ENCODE results near the gene RPL19.

RPL19 gene

DNA sequence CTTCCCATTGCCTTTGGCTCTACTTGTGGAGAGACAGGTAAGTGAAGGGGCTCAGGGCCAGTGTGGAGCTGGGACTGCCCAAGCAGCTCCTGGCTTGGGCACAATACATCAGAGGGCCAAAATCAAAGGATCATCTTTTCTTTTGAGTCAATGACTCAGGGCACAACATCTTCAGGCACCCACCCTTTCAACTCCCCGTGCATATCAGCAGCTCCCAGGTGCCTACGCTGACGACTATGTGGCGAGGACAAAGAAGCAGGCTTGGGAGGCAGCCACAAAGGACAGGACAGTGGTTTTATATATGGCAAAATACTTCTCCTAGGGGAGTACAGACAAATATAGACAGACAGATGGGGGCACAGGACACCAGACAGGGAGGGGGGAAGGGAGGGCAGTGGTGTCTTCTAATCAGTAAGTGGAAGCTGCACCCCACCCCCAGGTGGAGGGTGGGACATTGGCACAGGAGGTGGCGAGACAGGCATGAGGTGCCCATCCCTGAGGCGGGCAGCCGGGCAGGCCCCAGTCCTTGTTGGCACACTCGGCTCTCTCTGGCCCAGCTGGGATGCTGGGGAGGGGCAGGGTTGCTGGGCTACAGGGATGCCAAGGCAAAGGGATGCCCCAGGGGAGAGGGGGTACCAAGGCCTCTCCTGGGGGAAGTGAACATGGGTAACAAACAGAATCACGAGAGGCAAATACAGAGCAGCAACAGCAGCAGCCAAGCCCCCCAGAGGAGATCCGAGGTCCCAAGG, 26.4 kb upstream of the RPL19 start:
- no peak for DNase-seq

DNA sequence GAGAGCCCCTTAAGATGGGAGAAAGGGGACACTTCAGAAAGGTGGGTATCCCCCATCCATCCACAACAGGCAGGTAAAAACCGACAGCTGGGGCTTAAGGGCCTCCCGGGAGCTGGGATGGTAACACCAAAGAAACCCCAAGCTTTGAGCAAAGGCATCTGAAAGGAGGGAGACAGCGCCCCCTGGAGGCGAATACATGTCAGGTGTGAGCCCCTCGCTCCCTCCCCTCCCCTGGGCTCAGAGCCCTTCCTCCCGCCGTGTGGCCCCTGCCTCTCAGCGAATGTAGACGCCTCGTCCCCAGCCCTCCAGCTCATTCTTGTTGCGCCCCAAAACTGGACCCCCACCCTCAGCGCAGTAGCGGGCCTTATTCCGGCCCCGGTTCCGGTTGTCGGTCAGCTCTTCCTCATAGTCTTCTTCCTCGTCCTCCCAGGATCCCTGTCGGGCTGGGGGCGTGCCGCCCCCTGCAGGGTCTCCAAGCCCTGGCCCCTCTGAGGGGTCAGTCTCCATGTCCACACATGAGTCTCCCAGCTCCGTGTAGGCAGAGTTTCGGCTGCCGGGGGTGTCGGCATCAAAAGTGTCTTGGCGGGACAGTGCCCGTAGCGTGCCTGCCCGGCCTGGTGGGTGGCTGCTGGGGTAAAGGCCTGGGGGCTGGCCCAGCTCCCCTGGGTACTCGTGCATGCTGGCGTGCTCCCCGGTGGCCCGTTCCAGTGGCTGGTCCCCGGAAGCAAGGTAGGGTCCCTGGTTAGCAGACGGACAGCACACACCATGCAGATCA, 25.0 kb upstream of the RPL19 start:
- DNase-seq = peak; percentile 78

DNA sequence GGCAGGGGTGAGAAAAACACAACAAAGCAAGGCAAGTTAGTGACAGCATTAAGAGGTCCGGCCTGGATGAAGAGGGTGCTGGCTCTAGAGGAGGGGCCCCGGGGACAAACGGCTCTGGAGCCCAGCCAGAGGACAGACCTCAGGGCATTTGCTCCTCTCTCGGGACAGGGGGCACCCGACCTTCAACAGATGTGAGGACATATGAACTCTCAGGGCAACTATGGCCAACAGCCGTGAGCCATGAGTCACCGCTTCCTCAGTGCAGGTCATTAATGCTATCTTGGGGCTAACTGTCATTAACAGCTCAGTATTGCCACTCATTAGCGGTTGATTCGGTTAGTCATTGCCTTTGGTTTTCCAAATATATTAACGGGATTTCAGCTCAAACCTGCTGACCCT, 24.4 kb upstream of the RPL19 start:
- no peak for DNase-seq

DNA sequence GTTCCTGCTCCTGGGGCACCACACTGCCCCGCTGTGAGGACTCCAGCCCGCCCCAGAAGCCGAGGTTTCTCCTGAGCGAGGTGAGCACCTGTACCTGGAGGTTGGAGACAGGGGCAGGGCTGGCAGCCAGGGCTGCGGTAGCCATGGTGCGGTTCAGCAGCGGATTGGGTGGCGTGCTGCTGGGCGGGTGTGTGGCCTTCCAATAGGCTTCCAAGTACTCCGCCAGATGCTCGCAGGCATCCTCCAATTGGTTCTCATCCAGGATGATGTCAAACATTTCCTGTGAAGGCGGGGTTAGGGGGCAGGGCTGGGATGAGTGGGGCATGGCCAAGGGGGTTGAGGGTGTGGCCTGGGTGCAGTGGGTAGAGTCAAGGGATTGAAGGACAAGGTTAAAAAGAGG, 22.8 kb upstream of the RPL19 start:
- DNase-seq = no peak

DNA sequence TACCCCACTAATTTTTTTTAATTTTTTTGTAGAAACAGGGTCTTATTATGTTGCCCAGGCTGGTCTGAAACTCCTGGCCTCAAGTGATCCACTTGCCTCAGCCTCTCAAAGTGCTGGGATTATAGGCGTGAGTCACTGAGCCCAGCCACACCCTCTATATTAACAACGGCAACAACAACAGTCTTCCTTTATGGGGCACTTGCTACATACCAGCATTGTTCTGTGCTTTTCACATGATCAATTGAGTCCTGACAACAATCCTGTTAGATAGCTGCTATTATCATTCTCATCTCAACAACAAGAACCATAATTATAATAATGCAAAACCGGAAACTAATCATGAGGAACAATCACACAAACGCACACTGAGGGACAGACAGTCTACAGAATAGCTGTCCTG, 21.5 kb upstream of the RPL19 start:
- no peak for DNase-seq

DNA sequence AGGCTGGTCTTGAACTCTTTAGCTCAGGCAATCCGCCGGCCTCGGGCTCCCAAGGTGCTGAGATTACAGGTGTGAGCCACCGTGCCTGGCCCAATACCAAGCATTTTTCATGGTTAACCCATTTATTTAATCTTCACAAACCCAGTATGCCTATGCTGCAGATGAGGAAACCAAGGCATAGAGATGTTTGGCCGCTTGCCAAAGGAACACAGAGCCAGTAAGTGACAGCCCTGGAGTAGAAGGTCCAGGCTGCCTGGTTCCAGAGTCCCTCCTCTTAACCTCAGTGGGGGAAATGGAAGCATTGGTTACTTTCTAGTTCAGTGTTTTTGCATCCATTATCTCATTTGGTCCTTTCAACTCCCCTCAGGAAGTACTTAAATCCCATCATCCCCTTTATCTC, 18.8 kb upstream of the RPL19 start:
- no peak for DNase-seq

DNA sequence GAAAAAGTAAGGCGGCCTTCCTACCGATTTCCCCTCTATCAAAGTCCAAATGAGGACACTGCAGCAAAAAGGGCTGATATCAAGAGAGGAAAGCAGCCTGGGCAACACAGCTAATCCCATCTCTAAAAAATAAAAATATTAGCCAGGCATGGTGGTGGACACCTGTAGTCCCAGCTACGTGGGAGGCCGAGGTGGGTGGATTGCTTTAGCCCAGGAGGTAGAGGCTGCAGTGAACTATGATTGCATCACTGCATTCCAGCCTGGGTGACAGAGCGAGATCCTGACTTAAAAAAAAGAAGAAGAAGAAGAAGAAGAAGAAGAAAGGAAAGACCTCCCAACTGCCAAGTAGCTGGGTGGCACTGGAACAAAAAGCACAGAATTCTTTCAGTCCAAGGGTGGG, 17.0 kb upstream of the RPL19 start:
- no peak for DNase-seq

DNA sequence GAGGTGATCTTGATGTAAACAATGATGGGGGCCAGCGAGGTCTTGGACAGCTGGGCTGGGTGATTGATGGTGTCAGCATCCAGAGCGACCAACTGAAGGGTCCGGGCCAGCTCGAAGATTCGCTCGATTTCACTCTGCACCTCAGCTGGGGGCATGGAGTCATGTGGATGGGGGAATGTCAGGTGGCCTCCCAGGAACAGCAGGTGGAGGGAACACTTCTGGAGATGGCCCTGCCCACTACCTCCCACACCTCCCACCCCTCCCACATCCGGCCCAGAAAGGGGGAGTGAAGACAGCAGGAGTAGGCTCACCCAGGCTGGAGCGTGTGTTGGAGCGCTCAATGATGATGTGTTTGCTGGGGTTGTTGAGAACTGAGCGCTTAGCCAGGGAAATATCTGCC, 16.4 kb upstream of the RPL19 start:
- DNase-seq = no peak

DNA sequence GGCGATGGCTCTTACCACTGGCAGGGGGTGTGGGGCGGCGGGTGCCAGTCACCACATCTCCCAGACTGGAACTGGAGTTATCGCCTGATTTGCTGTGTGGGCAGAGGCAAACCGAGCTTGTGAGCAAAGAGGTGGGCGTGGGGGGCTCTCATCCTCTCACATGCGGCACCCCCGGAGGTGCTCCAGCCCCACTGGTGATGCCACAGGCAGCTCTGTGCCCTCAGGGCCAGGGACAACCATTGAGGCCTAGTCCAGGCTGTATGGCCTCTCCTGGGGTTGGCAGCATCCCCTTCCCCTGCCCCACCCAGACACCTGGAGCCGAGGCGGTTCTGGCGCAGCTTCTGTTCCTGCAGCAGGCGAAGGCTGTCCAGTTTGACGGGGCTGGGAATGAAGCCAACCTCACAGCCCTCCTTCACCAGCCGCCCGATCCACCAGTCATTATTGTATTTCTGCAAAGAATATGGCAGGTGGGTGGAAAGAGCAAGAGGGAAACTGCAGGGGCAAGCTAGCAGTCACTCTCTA, 13.5 kb upstream of the RPL19 start:
- DNase-seq = no peak

DNA sequence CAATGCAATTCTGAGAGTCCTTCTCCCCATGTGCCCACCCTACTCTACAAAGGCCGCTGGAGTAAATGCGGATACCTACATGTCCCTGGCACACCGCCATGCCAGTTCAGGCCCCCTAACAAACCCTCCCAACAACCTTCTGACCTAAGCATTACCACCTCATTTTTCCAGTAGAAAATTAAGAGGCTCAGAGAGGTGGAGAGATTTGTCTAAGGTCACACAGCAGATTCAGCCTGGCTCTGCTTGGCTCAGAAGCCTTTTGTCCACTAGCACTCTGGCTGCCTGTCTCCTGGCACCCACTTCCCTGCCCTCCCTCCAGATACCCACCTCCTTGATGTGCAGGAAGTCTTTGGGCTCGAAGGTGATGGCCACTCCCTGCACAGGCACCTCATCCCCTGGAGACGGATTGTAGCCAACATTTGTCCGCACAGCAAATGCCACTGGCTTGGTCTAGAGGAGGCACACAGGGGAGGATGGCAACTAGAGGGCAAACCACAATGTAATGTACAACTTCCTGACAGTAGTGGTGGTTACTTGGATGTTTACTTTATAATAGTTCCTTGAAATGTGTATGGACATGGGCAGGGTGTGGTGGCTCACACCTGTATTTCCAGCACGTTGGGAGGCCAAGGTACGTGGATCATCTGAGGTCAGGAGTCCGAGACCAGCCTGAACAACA, 12.8 kb upstream of the RPL19 start:
- no peak for DNase-seq

DNA sequence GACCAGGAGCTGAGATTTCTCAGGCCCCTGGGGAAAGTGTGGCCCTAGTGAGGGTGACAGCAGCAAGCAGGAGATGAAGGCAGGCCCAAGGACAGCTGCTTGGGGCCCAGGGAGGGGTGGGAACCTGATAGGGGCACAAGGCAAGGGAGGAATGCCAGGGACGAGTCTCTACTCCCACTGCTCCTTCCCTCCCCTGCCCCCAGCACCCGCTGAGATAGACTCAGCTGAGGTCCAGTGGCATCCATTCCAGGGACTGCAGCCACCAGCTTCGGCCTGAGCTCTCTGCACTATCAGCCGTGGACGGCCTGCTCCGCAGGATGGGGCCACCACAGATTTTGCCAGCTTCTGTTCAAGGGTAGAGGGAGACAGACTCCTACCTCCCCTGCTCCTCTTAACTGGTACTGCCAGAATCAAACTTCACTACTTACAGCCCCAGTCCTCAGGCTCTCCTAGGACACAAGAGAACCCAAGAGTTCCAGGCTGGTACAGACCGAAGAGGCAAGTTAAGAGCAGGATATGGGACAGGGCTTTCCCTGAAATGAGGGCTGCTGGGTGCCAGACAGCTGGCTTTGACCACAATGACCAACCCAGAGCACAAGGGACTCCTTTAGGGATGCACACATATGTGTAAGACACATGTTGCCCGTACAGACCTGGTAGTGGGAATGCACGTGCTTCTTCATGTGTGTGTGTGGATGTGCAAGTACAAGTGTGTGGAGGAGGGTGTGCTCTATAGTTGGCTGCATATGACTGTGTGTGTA, 8.2 kb upstream of the RPL19 start:
- no peak for DNase-seq

DNA sequence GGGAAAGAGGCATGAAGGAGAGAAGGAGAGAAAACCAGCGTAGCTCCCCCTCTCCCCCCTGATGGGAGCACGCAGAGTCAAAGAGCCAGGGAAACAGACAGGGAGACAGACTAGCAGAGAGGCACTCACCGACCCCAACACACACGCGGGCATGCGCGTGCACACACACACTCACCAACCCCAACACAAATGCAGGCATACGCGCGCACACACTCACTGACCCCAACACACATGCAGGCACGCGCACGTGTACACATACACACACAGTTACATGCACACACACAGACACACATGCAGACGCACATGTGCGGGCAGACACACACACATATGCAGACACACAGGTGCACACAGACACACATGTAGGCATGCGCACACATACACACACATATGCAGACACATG, 7.2 kb upstream of the RPL19 start:
- no peak for DNase-seq

DNA sequence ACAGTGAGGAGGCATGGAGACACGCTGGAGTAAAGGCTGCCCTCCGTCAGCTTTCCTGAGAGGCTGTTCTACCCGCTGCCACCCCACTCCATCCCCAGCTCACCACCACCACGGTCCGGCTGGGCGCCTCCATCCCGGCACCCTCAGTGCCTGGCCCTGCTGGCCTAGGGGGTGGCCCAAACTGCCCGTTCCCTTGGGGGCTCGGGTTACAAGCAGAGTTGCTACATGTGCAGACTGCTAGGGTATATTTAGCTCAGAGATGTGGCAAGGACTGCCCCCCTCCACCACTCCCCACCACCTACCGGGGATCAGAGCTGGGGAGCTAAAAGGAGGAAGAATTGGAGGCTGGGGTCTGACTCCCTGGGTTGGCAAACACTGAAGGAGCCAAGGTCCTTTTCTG, 6.7 kb upstream of the RPL19 start:
- no peak for DNase-seq

DNA sequence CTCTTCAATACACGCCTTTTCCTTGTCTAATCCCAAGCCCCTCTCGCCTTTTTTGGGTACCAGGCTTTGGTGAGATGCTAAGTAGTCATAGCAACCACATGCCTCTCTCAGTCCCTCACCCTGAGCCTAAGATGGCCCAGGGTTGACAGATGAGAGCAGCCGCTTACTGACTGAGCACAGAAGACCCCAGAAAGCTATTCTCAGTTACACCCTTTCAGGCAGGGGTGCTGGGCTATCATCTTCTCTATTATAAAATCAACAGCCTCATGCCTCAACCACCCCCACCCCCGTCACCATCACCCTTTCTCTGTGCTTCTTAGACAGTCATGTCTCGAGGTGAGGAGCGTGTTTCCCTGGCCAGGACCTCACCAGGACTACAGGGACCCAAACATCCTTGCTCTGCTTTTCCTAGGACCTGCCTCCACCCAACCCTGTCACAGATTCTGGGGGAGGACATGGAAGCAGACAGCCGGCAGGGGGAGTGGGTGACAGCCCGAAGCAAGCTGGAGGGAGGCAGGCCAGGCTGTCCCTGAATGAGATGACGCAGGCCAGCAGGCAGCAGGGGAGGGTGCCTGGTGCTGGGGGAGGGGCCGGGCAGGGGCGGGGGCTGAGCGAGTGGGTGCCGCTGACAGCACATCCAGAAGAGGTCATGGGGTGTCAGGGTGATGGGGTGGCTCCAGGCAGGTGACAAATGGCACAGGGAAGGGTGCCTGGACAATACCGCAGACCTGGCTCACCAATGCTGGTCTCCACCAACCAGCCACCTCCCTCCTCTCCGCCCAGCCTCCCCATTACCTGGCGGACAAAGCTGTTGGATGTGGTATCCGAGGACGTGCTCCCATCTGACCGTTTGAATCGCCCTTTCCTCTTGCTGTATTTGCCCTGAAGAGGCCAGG, 5.7 kb upstream of the RPL19 start:
- no peak for DNase-seq

DNA sequence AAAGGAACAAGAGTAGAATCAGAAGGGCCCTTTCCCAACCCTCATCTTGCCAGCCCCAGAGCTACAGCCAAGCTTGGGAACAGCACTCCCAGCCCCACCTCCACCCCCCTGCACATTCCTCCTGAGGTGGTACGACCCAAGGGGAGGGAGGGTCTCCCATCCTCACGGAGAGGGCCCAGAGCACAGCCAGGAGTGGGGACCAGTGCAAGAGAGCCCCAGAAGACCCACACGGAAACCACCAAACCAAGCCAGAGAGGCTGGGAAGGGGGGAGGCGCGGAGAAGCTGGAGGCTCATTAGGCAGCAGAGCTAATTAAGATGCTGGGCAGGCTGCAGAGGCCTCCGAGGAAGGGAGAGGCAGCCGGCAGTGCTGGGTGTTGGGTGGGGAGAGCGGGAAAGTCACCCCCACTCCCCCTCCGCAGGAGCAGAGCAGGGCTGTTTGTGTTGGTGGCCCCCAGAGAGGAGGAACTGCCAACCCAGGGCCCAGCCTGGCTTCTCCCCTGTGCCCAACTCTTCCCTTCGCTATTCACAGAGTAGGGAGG, 5.0 kb upstream of the RPL19 start:
- DNase-seq = no peak

DNA sequence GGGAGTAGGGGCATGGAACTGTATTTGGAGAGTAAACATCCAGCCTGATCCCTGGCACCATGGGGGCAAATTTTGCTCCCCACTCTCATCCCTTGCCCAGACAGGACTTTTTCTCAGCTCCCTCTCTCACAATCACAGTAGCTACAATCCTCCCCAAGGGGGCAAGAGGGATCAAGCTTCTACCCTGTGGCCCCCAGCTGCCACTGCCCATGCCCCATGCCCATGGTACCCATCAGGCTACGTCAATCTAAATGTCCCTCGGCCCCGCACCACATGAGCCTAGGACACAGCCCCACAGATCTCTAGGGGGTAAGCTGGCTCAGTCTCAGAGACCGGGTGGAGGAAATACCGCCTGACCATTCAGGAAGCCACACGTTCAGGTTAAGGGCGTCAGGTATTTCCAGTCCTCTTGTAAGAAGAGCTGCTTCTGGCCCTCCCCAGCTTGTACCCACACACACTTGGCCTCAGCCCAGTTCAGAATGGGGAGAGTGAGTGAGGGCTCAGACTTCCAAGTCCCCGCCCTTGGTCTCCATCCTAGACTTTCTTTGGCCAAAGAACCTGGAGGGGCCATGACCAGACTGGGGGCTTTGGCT, 4.4 kb upstream of the RPL19 start:
- no peak for DNase-seq

DNA sequence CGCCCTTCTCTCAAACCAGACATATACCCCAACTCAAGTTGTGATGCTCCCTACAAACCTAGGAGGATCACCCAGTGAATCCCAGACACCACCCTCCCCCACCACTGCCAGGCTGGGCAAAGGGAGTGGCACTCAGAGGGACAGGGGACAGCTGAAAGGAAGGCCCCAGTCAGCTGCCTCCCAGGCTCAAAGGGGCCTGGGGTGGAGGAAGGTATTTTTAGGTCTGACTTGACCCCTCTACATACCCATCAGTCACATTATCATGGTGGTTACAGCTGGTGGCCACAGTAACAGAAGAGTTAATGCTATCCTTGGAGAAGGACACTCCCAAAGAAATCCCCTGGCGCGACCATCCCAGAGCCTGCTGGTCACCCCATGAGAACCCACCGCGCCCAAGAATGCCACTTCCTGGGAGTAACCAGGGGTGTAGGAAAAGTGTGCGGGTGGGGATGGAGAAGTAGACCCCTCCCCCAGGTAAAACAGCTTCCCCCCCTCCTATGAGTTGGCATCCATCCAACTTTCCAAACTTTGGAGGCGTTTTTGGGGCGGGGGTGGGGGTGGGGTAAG, 3.8 kb upstream of the RPL19 start:
- DNase-seq = no peak

DNA sequence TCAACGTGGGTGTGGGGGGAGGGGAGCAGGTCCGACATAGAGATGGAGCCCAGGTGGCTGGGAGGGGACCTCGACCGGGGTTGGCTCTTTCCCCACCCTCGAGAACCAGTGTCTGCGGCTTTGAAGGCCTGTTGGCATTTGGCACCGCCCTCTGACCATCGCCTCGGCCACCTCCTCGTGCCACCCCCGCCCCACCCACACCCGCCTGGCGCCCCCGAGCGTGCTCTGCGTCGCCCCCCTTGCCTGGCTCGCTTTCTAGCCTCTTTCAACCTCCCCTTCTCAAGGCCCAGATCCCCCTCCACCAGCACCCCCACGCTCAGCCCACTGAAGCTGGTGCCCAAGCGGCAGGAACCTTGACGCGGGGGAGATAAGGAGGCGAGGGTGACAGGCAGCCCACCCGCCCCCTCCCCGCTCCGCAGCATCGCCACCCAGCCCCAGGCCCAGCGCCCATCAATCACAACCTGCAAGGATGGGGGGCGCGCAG, 3.2 kb upstream of the RPL19 start:
- no peak for DNase-seq

DNA sequence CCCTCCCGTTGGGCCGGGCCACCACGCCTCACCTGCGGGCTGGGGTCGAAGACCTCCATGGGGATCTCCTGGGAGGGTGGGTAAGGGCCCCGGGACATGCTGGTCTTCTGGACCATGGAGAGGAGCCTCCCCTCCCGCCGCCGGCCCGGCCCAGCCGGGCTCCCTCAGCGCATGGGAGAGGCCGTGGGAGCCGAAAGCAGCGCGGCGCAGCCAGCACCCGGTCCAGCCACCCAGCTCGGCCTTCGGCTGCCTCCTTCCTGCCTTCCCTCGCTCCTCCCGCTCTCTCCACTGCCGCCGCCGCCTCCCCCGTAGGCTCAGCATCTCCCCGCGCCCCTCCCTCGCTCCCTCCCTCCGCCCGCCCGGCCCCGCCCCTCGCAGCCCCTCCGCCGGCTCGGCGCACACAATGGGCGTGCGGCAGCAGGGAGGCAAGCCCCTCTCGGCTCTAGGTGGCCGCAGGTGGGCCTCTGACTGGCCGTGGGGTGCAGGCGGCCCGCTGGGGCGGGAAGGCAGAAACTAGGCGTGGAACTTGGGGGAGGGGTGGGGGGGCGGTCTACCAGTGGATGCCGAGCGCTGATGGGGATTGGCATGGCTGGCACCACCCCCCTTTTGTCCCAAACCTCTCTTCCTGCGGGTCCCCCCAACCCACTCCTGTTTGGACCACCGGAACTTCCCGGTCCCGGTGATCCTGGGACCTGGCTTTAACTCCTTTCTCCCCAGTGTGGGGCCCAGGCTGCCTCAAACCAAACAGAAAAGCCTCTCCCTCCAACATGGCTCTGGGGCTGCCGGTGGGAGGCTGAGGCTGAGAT, 2.5 kb upstream of the RPL19 start, which contains the start of gene CACNB1:
Gene CACNB1, minus strand, starts transcription at position 290 of the 806 bp plus-strand sequence. Its CDS starts 174 bp downstream, at position 116.
- DNase-seq = peak; percentile 84

DNA sequence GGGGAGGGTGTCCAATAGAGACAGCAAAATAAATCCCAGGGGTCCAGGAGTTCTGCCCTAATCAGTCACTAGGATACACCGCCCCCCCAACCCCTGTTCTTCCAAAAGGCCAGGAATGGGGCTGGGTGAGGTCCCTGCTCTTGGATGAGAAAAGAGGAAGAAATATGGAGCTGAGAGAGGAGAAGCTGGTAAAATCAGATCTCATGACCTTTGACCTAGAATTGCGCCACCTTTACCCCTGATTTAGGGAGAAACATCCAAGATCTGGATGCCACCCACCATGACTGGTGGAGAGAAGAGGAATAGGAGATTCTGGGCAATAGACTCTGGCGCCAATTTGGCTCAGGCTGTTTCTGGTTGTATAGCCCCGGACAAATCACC, 1.9 kb upstream of the RPL19 start:
- no peak for DNase-seq

Measured in retina (tissue), 1 donor.